ENCODE measurements around the gene CD300LB.
A peak's percentile ranks its signal among the peaks of the same experiment; 100 is the strongest.

DNA sequence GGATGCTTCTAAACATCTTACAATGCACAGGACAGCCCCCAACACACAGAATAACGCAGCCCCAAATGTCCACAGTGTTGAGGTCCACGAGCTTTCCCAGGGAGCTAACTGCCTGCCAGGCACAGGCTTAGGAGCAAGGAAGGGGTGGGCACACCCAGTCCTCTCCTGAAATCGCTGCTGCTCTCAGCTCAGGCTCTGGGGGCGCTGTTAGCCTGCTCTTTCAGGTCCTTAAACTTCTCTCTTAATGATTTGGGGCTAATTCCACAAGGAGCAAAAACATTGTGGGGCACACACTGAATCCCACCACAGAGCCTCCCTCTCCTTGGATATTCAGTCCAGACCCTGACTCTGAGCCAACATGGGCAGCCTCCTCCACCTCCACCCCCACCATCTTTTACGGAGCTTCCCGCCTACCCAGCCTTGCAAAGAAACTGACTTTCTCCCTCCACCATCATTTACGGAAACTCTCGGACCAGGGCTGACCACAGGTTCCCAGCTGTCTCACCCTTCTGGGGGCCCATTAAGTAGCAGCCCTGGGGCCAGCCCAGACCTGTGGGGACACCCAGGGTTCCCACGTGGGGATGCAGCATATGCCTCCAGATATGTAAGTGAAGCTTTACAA lies 35.0 kb upstream of the CD300LB start:
- TF ChIP-seq, protein P1, sequence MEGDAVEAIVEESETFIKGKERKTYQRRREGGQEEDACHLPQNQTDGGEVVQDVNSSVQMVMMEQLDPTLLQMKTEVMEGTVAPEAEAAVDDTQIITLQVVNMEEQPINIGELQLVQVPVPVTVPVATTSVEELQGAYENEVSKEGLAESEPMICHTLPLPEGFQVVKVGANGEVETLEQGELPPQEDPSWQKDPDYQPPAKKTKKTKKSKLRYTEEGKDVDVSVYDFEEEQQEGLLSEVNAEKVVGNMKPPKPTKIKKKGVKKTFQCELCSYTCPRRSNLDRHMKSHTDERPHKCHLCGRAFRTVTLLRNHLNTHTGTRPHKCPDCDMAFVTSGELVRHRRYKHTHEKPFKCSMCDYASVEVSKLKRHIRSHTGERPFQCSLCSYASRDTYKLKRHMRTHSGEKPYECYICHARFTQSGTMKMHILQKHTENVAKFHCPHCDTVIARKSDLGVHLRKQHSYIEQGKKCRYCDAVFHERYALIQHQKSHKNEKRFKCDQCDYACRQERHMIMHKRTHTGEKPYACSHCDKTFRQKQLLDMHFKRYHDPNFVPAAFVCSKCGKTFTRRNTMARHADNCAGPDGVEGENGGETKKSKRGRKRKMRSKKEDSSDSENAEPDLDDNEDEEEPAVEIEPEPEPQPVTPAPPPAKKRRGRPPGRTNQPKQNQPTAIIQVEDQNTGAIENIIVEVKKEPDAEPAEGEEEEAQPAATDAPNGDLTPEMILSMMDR (IDR thresholded peaks at IDR 0.05), result peak; percentile 79
- TF ChIP-seq ZFX (IDR thresholded peaks at IDR 0.05; ENCODE audit: borderline replicate concordance), result no peak
